A673 (cell line): ENCODE data around the gene PCED1B. TPM values are rescaled to one million over a fixed set of nuclear protein-coding genes. Genes with fewer than 3 reads are reported as not detected.

Experiments
- BruUV-seq: library from RNA; stranded (reverse); fragments of 400-500 nt; replicated peaks from 2 replicates; lab custom pipeline; 2021; lab: Mats Ljungman, UMichigan
- CTCF ChIA-PET: fragments of 300-600 bp; sonication (Branson Sonifier 250); formaldehyde crosslinking; loops from one replicate; lab custom pipeline; 2022; ENCODE audit warnings: antibody characterized with exemption; lab: Charles Lee
- POLR2A ChIA-PET: fragments of 300-600 bp; sonication (Branson Sonifier 250); formaldehyde crosslinking; loops from one replicate; lab custom pipeline; 2022; ENCODE audit warnings: antibody characterized with exemption; ENCODE audit not compliant: low non-redundant PET; lab: Charles Lee
- DNase-seq: peaks from one replicate; pipeline ENCODE4 v3.0.0-alpha.2; 2015; ENCODE audit warnings: low spot score
- H3K27ac ChIP-seq: fragments of 200-600 bp; sonication (generic); 2 replicates; pipeline ENCODE4 v1.5.1; 2016; ENCODE audit warnings: mixed run types, low read depth, mild to moderate bottlenecking, mixed read lengths, antibody characterized with exemption, low read length; ENCODE audit not compliant: poor library complexity, severe bottlenecking
- H3K27me3 ChIP-seq: fragments of 200-600 bp; sonication (generic); replicated peaks from 2 replicates; pipeline ENCODE4 v1.6.1; 2017; ENCODE audit warnings: mixed run types, low read depth, mild to moderate bottlenecking, mixed read lengths, antibody characterized with exemption, low read length; ENCODE audit not compliant: insufficient read depth, poor library complexity
- H3K36me3 ChIP-seq: fragments of 200-600 bp; sonication (generic); 2 replicates; pipeline ENCODE4 v1.6.1; 2016; ENCODE audit warnings: mixed run types, mild to moderate bottlenecking, mixed read lengths, antibody characterized with exemption, low read length; ENCODE audit not compliant: insufficient read depth, poor library complexity, severe bottlenecking
- H3K4me1 ChIP-seq: fragments of 200-600 bp; sonication (generic); 2 replicates; pipeline ENCODE4 v1.6.1; 2017; ENCODE audit warnings: mixed run types, mild to moderate bottlenecking, mixed read lengths, antibody characterized with exemption, low read length; ENCODE audit not compliant: insufficient read depth, poor library complexity, severe bottlenecking
- H3K4me3 ChIP-seq: fragments of 200-600 bp; sonication (generic); 2 replicates; pipeline ENCODE4 v1.5.1; 2016; ENCODE audit warnings: low read depth, mixed run types, mild to moderate bottlenecking, mixed read lengths, low read length; ENCODE audit not compliant: poor library complexity, severe bottlenecking
- H3K9me3 ChIP-seq: fragments of 200-600 bp; sonication (generic); 2 replicates; pipeline ENCODE4 v1.6.1; 2016; ENCODE audit warnings: mixed run types, low read depth, mild to moderate bottlenecking, mixed read lengths, antibody characterized with exemption, low read length; ENCODE audit not compliant: poor library complexity, severe bottlenecking
- EZH2 ChIP-seq: fragments of 200-600 bp; sonication (generic); IDR thresholded peaks from 2 replicates; pipeline ENCODE4 v1.6.1; 2017; ENCODE audit warnings: borderline replicate concordance, low read depth, mild to moderate bottlenecking, mixed read lengths, antibody characterized with exemption, low read length; ENCODE audit not compliant: poor library complexity, severe bottlenecking
- intact Hi-C: fragments of 100-400 bp; cut with micrococcal nuclease; formaldehyde crosslinking; loops from one replicate; pipeline ENCODE4 v1.10.0; 2022; ENCODE audit not compliant: unreplicated experiment
- total RNA-seq: library from RNA; stranded (reverse); gene quantifications from 2 replicates; pipeline ENCODE4 v1.2.3, GENCODE V29; 2021
- TF ChIP-seq, protein P1 (sequence below): fragments of 300-800, 200-600 bp; sonication (generic); conservative IDR thresholded peaks from 2 replicates; pipeline ENCODE4 v1.5.1; 2017; ENCODE audit warnings: low read depth, mild to moderate bottlenecking, antibody characterized with exemption, low read length, moderate library complexity, mixed read lengths

The PCED1B gene
- total RNA-seq, 1 experiment from 2014 or later = 3.1 TPM

DNA sequence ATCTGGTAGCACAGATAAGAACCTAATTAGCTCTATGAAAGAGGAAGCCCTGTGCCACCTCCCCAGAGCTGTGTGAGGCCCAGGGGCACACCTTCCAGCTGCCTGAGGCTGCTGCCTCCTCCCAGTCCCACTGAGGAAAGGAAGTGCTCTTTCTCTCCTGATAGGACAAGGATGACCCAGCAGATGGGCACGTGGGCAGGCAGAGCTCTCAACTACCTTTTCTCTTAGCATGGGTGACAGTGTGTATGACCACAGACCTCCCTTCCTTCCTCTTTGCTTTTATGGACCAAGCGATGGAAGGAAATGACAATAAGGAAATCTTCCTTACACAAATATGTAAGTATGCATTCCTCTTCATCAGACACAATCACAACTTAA lies 127.9 kb downstream of the PCED1B start:
- DNase-seq = no peak
- TF ChIP-seq, protein P1, sequence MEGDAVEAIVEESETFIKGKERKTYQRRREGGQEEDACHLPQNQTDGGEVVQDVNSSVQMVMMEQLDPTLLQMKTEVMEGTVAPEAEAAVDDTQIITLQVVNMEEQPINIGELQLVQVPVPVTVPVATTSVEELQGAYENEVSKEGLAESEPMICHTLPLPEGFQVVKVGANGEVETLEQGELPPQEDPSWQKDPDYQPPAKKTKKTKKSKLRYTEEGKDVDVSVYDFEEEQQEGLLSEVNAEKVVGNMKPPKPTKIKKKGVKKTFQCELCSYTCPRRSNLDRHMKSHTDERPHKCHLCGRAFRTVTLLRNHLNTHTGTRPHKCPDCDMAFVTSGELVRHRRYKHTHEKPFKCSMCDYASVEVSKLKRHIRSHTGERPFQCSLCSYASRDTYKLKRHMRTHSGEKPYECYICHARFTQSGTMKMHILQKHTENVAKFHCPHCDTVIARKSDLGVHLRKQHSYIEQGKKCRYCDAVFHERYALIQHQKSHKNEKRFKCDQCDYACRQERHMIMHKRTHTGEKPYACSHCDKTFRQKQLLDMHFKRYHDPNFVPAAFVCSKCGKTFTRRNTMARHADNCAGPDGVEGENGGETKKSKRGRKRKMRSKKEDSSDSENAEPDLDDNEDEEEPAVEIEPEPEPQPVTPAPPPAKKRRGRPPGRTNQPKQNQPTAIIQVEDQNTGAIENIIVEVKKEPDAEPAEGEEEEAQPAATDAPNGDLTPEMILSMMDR = no peak
- TF ChIP-seq EZH2 = no peak
- CTCF ChIA-PET = no interaction called here
- H3K27me3 ChIP-seq = no peaks in the 10 kb centered on the region
- POLR2A ChIA-PET = interaction anchor here (0.7 kb wide), 1 partner anchor 15 kb away, joined by 3 read pairs; no protein-coding TSS in a partner anchor
- no peak overlapping the region for H3K4me3 ChIP-seq
- H3K4me1 ChIP-seq = no peaks in the 10 kb centered on the region
- no peak overlapping the region for H3K27ac ChIP-seq
- no TSS peak for BruUV-seq
- no peaks in the 10 kb centered on the region for H3K36me3 ChIP-seq
- intact Hi-C loops = no loop called here
- no peaks in the 10 kb centered on the region for H3K9me3 ChIP-seq

DNA sequence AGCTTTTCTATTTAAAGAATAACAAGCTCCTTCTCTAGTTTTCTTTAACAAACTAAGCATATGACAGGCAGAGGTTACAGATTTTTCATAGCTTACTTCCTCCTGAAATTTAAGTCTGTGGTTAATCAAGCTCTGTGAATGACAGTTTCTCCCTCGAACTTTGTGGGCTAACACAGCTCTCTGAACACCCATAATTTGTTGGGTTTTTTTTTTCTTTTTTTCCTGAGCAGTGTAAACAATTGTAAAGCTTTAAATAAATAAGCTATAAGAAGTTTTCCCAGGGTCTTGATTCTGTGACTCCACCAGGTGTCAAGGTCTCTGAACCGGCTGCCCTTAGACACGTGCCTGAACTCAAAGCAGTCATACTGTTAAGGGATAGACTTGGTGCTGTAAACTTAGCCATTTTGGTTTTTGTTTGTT lies 128.4 kb downstream of the PCED1B start:
- no peak overlapping the region for H3K27ac ChIP-seq
- DNase-seq = no peak
- H3K4me1 ChIP-seq = no peaks in the 10 kb centered on the region
- ChIA-PET POLR2A (interaction anchor here (0.7 kb wide), 1 partner anchor 15 kb away, joined by 3 read pairs; no protein-coding TSS in a partner anchor), CTCF (no interaction called here)
- H3K36me3 ChIP-seq = no peaks in the 10 kb centered on the region
- H3K4me3 ChIP-seq = no peak overlapping the region
- intact Hi-C loops = no loop called here
- BruUV-seq = no TSS peak
- TF ChIP-seq, protein P1 = no peak
- no peak for TF ChIP-seq EZH2
- no peaks in the 10 kb centered on the region for H3K27me3 ChIP-seq
- no peaks in the 10 kb centered on the region for H3K9me3 ChIP-seq

DNA sequence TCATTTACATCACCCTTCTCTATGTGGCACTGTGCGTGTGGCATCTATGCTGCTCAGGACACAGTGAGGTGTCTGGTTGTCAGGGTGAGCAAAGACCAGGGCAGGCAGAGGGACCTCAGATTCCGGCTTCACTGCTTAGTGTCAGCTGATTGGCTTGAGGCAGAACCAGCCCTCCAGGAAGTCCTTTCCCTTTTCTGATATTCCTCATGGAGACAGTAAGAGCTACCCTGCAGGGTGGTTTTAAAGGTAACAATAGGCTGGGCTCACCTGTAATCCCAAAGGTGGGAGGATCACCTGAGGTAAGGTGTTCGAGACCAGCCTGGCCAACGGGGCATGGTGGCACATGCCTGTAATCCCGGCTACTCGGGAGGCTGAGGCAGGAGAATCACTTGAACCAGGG lies 129.6 kb downstream of the PCED1B start:
- no peaks in the 10 kb centered on the region for H3K36me3 ChIP-seq
- ChIA-PET POLR2A (no interaction called here), CTCF (no interaction called here)
- H3K27me3 ChIP-seq = no peaks in the 10 kb centered on the region
- H3K27ac ChIP-seq = no peak overlapping the region
- no peak overlapping the region for H3K4me3 ChIP-seq
- no TSS peak for BruUV-seq
- H3K4me1 ChIP-seq = no peaks in the 10 kb centered on the region
- TF ChIP-seq, protein P1 = no peak
- TF ChIP-seq EZH2 = no peak
- no peak for DNase-seq
- intact Hi-C loops = no loop called here
- no peaks in the 10 kb centered on the region for H3K9me3 ChIP-seq
